ENCODE data around the gene PLA2G4D.

GRCh38 chr15:42087926-42088800, 6.2 kb downstream of the PLA2G4D start:
- TF ChIP-seq SIX5 (IDR thresholded peaks at IDR 0.05; ENCODE audit: low read depth, low read length, severe bottlenecking) (no peak), RCOR1 (conservative IDR thresholded peaks at IDR 0.05; ENCODE audit: low read depth, low read length) (no peak), CTCF (IDR thresholded peaks at IDR 0.05 in 2 of 3, conservative IDR thresholded peaks at IDR 0.05 in 1 of 3; ENCODE audit: control insufficient read depth in 2 of 3, extremely low read depth in 1 of 3, insufficient read depth in 1 of 3, low read depth in 3 of 3, low read length in 3 of 3) (no peak), BMI1 (IDR thresholded peaks at IDR 0.05; ENCODE audit: borderline replicate concordance) (no peak), PRDM15 (CRISPR knock-in tag; IDR thresholded peaks at IDR 0.05) (no peak), BHLHE40 (IDR thresholded peaks at IDR 0.05; ENCODE audit: borderline replicate concordance in 1 of 2, low read depth in 2 of 2, low read length in 1 of 2) (no peak), YY1 (IDR thresholded peaks at IDR 0.05; ENCODE audit: low read depth, low read length) (no peak), BCL3 (IDR thresholded peaks at IDR 0.05; ENCODE audit: borderline replicate concordance, insufficient read depth, low read depth, low read length, poor library complexity, severe bottlenecking) (no peak), EZH2 (IDR thresholded peaks at IDR 0.05; ENCODE audit: borderline replicate concordance, control insufficient read depth, low read depth, low read length) (no peak), RFX5 (IDR thresholded peaks at IDR 0.05; ENCODE audit: low read depth, low read length) (no peak)

All from GM12878 (cell line).